GM19023 (cell line): Measurements from ENCODE around the gene DHRS7B.
"Not testable (repeated sequence)": the region's sequence is repeated elsewhere in the genome, so short reads cannot be mapped to it uniquely, and the experiment has no call there.

Experiments
- ATAC-seq: cut with Tn5 transposase; IDR thresholded peaks from one replicate; pipeline ENCODE4 v1.9.1; 2021; ENCODE audit warnings: mild to moderate bottlenecking, moderate library complexity; ENCODE audit not compliant: unreplicated experiment

Gene DHRS7B

DNA sequence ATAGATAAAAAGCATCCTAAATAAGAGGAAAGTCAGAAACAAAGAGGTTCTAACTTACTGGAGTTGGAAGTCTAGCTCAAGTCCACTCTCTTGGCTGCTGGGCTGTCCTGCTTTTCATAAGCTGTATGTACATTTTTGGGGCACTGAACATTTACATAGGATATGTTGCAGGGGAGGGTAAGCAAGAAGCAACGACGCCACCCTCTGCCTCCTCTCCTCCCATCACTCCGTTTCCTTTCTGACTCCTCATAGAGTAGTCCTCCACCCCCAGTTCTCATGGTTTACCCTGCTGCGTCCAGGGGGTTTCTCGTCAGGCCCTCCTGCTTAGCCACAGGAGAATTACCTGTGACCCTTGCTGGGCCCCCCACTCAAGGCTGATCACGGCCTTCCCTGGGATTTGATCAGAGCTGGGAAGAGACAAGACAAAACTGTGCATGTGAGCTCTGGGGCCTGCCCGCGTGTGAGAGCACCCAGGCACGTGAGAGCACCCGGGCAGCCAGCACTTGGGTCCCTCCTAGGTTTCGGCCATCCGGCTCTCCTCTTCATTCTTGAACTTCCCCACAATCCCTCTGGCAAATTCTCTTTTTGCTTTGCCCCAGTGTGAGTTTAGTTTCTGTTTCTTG lies 50.1 kb downstream of the DHRS7B start:
- ATAC-seq: no peak

DNA sequence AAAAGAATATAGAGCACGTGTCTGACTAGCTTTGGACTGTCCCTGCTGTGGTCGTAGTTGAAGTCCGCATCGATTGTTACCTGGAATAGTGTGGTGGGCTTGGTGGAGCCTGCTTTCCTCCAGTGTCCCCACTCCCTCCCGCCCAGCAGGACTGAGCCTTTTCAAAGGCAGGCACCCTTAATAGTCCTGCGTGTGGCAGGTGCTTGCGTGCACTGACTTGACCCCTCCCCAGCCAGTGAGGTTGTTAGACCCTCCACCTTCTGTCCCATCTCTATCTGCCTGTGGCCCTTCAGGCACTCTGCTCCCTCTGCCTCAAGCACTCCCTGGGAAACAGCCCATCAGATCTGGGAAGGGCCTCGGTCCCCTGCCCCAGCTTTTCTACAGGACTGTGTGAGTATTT lies 50.6 kb downstream of the DHRS7B start:
- no peak for ATAC-seq

DNA sequence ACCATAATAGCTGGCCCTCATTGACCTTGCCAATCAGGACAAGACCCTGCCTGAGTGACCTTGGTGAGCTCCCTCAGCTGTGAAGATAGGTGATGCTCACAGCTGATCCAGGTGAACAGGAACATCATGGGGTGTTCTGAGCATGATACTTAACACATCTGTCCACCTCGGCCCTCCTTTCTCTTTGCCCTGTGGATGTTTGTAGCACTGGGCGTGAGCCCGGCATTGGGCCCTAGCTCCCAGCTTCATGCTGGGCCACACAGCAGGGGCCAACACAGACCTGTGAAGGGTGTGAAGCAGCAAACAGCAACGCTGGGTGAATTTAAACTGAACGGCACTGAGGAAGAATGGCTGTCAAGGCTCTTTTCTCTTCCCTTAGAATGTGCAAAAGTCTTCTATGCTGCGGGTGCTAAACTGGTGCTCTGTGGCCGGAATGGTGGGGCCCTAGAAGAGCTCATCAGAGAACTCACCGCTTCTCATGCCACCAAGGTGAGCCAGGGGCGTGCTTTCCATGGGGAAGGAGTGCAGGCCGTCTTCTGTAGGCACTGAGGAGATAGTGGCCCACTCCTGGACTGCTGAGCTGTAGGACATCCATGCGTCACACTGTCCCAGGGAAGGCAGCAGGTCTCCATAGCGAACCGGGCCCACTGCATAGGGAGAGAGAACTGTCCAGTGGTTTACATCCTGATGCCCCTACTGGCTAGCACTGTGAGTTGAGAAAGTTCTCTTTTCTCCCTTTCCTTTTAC lies 51.3 kb downstream of the DHRS7B start:
- ATAC-seq: no peak

DNA sequence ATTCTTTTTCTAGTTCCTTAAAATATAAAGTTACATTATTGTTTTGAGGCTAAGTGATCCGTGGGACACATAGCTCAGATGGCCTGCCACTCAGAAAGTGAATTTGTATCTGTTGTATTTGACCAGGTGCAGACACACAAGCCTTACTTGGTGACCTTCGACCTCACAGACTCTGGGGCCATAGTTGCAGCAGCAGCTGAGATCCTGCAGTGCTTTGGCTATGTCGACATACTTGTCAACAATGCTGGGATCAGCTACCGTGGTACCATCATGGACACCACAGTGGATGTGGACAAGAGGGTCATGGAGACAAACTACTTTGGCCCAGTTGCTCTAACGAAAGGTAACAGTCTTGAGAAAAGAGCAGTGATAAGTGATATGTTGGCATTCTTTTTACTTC lies 56.7 kb downstream of the DHRS7B start:
- no peak for ATAC-seq

DNA sequence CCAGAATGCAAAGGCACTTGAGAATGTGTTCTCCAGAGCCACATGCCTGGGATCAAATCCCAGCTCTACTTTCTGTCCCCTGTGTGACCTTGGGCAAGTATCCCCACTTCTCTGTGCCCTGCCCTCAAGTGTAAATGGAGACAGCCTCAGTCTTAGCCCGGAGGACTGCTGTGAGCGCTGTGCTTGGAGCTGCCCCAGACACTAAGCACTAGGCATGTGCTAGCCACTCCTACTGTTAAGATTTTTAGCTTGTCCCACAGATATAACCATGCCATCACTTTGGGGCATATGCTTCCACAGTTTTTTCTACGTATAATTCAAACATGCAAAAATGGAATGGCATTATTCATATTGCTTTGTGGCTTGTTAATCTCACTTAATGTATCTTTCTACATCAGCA lies 57.8 kb downstream of the DHRS7B start:
- ATAC-seq: no peak

DNA sequence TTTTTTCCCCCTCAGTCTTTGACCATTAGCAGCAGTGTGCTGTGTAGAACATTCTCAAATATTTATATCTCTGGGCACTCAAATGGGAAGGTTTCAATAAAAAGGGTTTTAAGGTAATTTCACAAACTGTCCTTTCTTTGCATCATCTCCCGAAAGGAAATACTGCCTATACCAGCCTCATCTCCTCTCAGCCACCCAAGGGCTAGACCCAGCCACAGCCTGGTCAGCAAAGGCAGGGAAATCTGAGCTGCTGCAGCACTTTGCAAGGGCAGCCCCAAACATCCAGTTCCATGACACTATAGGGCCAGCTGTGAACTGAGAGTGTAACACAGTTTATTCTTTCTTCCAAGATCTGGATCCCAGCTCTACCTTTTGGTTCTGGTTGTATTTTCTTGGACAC lies 58.3 kb downstream of the DHRS7B start:
- ATAC-seq: no peak

DNA sequence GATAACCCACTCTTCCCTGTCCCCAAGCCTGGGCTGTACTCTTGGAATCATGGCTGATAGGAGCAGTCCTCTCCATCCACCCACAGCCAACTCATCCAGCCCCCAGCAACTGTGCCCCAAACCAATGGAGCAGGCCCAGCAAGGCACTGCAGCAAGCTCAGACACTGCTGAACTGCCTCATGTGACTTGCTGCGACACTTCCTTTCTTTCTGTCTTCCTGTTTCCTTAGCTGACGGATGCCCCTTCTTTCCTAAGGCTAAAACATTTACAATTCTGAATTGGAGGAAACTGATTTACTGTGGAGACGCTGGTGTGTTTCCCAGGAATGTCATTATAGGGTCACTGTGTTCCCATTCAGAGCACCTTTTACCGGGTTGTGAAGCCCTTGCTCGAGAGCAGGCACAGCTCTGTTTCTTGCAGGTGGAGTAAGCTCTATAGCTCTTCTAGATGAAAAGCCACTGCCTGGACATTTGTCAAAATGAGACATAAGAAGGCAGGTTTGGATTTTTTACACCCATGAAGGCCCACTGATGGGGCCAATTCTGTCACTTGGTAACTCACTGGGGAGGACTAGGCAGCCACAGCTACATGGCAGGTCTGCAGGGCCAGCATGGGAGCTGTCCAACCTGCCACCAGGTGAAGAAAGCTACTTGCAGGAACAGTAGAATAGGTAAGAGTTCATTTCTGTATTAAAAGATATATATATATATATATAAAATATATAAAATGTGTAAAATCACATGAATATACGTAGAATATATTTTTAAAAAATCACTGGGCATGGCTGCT lies 59.8 kb downstream of the DHRS7B start:
- ATAC-seq: no peak

DNA sequence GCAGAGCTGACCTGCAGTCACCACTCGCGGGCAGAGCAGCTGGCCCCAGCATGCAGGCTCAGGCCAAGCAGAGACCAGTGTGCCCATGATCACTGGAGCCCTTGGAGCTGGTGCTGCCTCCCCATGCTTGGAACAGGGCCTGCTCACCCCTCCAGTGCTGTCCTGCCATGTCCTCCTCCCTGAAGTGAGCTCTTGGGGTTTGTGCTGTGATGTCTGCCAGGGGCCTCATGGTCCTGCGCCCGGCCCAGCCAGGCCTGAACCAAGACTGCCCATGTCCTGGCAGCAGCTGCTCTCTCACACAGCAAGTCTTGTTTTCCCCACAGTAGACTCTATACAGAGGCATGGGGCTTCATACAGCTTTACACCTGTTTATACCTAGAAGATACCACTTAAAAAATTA lies 62.6 kb downstream of the DHRS7B start:
- ATAC-seq: no peak

DNA sequence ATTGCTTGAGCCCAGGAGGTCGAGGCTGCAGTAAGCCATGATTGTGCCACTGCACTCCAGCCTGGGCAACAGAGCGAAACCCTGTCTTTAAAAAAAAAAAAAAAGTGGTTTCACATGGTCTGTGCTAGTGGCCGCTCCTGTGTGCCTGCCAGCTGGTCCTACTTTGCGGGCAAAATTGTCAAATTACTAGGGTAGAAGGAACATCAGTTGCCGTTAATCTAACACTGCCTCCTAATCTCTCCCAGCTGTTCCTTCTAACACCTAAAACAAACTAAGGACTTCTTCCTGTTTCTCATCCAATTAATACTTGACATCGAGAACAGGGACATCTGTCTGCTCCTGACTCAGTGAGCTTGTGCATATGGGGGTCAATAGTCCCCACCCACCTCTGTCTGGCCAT lies 63.3 kb downstream of the DHRS7B start:
- ATAC-seq: no peak

DNA sequence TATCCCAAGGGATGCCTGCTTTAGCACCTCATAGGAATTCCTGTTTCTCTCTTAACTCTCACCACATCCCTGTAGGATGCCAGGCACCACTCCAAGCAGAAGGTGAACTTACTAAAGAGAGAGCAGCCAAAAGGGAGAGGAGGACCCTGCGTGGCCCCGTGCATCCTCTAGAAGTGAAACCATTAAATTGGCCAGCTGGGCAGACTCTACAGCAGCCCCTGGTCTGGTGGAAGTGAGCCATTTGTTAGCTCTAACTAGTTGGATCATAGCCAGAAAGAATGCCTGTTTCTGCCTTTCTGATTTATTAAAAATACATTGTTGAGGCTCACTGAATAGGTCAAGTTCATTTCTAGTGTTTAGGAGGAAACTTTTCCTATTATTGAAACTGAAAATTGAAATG lies 64.9 kb downstream of the DHRS7B start:
- ATAC-seq: no peak

DNA sequence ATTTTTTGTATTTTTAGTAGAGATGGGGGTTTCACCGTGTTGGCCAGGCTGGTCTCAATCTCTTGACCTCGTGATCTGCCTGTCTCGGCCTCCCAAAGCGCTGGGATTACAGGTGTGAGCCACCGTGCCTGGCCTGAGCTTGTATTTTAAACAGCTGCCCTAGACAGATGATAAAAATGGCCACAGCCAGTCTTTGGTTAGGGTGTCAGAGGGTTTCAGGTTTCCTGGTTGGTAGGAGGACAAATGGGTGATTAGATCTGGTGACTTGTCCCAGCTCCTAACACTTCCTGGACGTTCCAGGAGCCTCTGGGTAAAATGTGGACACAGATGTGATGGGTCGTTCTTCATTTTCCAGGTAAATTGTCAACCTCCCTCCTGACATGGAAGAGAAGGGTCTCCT lies 65.7 kb downstream of the DHRS7B start:
- ATAC-seq: not testable (repeated sequence)

DNA sequence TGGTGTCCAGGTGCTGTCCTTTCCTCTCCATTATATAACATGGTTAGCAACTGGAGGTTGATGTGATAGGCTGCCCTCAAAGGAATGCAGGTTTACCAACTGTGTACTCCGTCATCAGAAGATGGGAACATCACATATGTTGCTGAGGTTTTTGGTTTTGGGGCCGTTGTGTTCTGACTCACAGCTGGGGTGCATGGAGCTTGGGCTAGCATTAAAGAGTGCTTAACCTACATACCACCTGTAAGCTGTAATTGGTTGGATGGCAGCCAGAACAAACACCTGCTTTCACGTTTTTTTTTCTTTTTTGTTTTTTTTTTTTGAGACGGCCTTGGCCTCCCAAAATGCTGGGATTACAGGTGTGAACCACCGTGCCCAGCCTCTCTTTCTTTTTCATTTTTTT lies 66.3 kb downstream of the DHRS7B start:
- no peak for ATAC-seq

DNA sequence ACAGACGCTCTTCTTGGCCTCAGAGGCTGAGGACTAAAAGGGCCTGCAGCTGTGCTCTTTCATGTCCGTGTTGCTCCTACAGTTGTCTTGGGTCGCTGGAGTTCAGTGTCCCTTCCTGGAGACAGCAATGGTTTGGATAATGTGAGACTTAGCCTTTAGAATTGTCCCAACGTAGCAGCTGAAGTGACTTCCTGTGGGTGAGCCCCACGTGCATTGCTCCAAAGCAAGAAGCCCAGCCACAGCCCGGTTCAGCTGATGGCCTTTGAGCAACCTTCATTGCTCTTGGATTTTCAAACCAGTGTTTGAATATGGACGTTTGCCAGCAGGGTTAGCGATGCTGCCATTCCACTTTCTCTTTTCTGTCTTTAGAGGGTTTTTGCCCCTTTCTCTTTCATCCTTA lies 67.5 kb downstream of the DHRS7B start:
- ATAC-seq: no peak

DNA sequence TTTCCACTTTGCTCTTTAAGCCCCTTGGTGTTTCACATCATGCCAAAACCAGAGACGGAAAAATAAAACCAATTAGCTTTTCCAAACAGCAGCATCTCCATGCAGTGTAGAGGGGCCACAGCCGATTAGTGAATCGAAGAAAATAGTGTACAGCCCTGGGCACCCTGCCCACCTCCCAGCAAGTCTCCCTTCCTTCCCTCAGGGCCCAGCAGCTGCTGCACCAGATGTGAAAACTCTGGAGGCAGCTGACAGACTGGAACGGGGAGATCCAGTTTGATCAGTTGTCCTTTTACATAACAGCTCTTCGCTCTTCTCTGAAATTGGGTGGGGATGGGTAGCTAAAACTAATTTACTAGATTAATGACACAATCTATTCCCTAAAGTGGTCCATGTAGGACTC lies 67.9 kb downstream of the DHRS7B start:
- ATAC-seq: no peak

DNA sequence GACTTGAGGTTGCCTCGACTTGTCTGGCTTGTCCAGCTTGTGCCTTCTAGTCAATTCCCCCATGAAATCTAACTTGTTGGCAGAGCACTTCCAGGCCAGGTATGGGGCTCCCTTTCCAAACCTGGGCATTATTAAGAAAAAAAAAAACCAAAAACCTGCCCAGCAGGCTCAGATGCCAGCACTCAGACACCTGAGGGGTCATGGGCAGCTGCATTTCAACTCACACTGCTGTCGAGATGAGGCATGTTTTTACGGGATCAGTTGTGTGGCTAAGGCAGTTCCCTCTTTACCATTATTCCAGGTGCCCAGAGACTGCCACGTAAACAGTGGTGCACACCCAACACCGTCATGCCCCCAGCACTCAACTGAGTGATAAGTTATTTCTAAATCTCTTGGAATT lies 69.4 kb downstream of the DHRS7B start:
- ATAC-seq: no peak

DNA sequence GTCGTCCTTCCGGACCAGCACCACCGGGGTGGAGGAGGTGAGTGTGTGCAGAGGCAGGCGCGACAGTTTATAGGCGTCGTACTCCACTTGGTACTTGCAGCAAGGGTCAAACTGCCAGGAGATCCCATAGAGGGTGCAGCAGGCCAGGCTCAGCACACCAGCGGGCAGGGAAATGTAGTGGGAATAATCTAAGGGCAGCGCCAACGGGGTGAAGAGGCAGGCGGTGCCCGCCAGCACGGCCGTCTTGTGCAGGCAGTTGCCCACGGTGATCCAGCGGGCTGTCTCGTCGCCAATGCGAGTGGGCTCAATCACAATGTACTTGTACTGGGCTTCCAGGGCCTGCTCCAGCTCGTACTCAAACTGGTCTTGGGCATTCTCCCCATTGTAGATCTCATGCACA lies 71.6 kb downstream of the DHRS7B start:
- no peak for ATAC-seq

DNA sequence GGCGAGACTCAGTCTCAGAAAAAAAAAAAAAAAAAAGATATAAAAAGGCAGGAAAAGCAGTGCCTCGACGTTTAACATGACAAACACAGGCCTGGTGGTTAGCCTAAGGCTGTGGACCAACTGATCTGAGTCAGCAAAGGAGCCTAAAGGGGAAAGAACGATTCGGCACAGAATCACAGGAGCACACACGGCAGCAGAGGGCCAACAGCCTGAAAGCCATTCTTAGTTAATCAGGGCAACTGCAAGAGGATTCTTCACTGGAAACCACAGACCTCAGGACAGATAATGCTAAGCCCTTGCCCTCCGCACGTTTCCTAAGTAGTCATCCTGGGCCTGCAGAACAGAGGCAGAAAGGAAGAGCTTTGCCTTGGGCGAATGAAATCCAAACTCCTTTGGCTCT lies 72.5 kb downstream of the DHRS7B start:
- no peak for ATAC-seq

DNA sequence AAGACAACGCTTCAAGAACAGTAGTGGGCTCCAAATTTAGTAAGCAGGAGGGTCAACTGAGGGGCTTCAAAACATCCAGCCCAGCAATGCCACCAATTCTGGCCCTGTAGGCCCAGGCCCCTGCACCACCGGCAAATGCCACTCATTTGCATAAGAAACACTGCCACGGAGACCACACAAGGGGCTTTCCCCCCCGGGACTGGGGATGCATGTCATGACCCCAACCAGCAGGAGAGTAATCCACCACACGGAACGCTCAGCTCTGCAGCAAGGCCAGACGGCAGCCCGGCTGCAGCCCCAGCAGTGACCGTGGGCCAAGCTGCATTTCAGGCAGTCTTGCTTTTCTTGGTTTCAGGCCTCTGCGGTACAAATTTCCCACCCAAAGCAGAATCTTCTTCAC lies 73.1 kb downstream of the DHRS7B start:
- peak; percentile 54 for ATAC-seq

DNA sequence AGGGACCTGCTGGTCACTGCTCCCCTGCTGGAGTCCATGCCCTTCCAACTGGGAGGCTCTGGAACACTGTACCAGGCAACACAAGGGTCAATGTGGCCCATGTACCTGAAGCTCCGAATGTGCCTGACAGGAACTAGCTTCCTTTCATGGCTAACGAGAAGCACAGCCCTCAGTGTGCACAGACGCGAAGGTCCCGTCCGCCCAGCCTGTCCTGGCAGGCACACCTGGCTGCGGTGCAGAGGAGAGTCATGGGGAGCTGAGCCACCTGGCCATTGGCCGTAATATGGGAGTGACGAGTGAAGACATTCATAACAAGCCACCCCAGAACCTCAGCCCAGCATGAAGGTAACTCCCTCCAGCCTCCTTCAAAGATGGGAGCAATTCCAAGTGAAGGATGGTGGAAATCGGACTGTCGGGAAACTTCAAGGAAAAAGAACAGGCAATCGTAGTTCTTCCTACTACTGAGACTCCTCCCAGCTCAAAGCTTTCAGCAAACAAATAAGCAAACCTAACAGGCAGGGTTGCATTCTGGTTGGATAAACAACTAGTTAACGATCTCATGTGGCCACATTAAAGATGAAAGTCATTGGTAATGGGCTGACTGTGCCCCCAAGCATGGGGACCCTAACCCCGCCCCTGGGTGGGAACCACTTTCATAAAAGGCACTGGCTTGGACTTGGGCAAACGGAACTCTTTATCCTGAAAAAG lies 74.0 kb downstream of the DHRS7B start:
- ATAC-seq: no peak

DNA sequence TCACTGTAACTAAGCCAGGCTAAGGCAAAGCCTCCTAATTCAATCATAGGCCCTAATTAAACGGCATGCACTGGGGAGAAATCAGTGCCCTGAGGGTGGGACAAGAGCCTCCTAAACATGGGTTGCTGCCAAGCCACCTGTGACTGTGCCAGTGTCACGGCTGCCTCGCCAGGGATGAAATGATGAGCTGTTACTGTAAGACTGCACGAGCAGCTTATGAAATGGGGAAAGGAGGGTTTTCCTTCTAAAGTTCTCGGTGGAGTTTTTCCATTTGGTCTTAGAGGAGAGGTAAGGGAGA lies 74.5 kb downstream of the DHRS7B start:
- ATAC-seq: no peak

DNA sequence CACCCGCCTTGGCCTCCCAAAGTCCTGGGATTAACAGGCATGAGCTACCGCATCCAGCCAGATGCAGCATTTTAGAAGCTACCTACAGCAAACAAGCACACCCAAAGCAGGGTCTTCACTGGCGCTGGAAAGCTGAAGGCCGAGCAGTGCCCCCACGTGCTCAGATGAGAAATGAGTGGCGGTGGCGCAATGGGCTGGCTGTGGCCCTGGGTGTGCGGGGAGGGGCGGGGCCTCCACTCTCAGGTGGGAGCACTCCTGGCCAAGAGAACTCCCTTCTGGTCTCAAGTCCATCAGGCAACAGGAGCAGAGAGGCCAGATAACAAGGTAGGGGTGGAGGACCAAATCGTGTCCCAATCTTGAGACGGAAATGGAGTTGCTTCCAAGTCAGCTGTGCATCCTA lies 75.1 kb downstream of the DHRS7B start:
- no peak for ATAC-seq

DNA sequence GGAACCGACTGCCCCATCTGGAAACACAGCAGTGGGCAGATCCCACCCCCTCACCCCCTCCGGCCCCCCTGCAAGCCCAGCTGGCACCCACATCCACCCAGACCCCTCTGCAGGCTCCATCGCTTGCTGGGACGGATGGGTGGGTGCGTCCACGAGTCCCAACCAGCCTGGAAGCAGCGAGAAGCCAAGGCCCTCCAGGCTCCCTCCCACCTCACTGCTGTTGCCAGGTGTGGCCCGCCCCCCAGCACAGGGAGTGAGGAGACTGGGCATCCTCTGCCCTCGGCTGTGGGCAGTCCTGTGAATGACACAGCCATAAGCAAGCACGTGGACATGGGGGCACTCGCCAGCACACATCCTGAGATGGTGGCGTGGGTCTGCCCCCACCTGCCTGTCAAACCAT lies 75.7 kb downstream of the DHRS7B start:
- no peak for ATAC-seq
